Neural progenitor cell (in vitro differentiated cells): ENCODE measurements around the gene PPM1H. TPM values are rescaled to one million over a fixed set of nuclear protein-coding genes. Genes with fewer than 3 reads are reported as not detected.

Experiments
- DNase-seq: peaks from one replicate; pipeline ENCODE4 v3.0.0-alpha.2; 2016; ENCODE audit warnings: low spot score
- H2AFZ ChIP-seq: fragments of 200-600 bp; sonication (generic); replicated peaks from 2 replicates; pipeline ENCODE4 v1.6.1; 2016; ENCODE audit warnings: antibody characterized with exemption
- H3F3A ChIP-seq: fragments of 200-600 bp; sonication (generic); 2 replicates; pipeline ENCODE4 v1.6.1; 2016; ENCODE audit warnings: antibody characterized with exemption, low read depth
- H3K27ac ChIP-seq: fragments of 200-600 bp; sonication (generic); 2 replicates; pipeline ENCODE4 v1.5.1; 2016; ENCODE audit warnings: mild to moderate bottlenecking
- H3K27me3 ChIP-seq: fragments of 200-600 bp; sonication (generic); 2 replicates; pipeline ENCODE4 v1.6.1; 2016; ENCODE audit warnings: mild to moderate bottlenecking, moderate library complexity
- H3K36me3 ChIP-seq: fragments of 200-600 bp; sonication (generic); 2 replicates; pipeline ENCODE4 v1.5.1; 2016
- H3K4me1 ChIP-seq: fragments of 200-600 bp; sonication (generic); 2 replicates; pipeline ENCODE4 v1.6.1; 2016; ENCODE audit warnings: mixed run types
- H3K4me2 ChIP-seq: fragments of 200-600 bp; sonication (generic); 2 replicates; pipeline ENCODE4 v1.6.1; 2016
- H3K4me3 ChIP-seq: fragments of 200-600 bp; sonication (generic); 2 replicates; pipeline ENCODE4 v1.5.1; 2016
- H3K79me2 ChIP-seq: fragments of 200-600 bp; sonication (generic); 2 replicates; pipeline ENCODE4 v1.6.1; 2016; ENCODE audit warnings: low read depth
- H3K9ac ChIP-seq: fragments of 200-600 bp; sonication (generic); 2 replicates; pipeline ENCODE4 v1.6.1; 2016
- H3K9me3 ChIP-seq: fragments of 200-600 bp; sonication (generic); 2 replicates; pipeline ENCODE4 v1.5.1; 2016; ENCODE audit warnings: low read depth
- H4K20me1 ChIP-seq: fragments of 200-600 bp; sonication (generic); 2 replicates; pipeline ENCODE4 v1.6.1; 2016; ENCODE audit warnings: low read depth
- H3K27ac Mint-ChIP-seq: 3 replicates; pipeline ENCODE4 v1.8.0; 2021; ENCODE audit warnings: mixed read lengths
- H3K27me3 Mint-ChIP-seq: 2 replicates; pipeline ENCODE4 v1.8.0; 2022; ENCODE audit warnings: low read depth, mild to moderate bottlenecking, inconsistent platforms, moderate library complexity, mixed read lengths; ENCODE audit not compliant: insufficient read depth
- H3K36me3 Mint-ChIP-seq: 3 replicates; pipeline ENCODE4 v1.8.0; 2021; ENCODE audit warnings: mixed read lengths
- H3K4me1 Mint-ChIP-seq: 3 replicates; pipeline ENCODE4 v1.8.0; 2021; ENCODE audit warnings: mixed read lengths
- H3K4me3 Mint-ChIP-seq: 3 replicates; pipeline ENCODE4 v1.8.0; 2021; ENCODE audit warnings: mild to moderate bottlenecking, moderate library complexity, mixed read lengths
- H3K9me3 Mint-ChIP-seq: 3 replicates; pipeline ENCODE4 v1.8.0; 2020; ENCODE audit warnings: mixed read lengths
- EZH2 ChIP-seq: fragments of 200-600 bp; sonication (generic); IDR thresholded peaks from 2 replicates; pipeline ENCODE4 v1.6.1; 2017; ENCODE audit warnings: antibody characterized with exemption, mild to moderate bottlenecking, moderate library complexity
- EZH2phosphoT487 ChIP-seq: fragments of 200-600 bp; sonication (generic); IDR thresholded peaks from 2 replicates; pipeline ENCODE4 v1.6.1; 2017; ENCODE audit warnings: antibody characterized with exemption
- total RNA-seq: library from RNA; depleted of rRNA; stranded (reverse); fragments of >200 nt; gene quantifications from 2 replicates; pipeline ENCODE4 v1.2.3, GENCODE V29; 2015; ENCODE audit warnings: low replicate concordance
- TF ChIP-seq, protein P1 (sequence below): fragments of 200-600 bp; sonication (generic); IDR thresholded peaks from 2 replicates; pipeline ENCODE4 v1.5.1; 2017; ENCODE audit warnings: antibody characterized with exemption, mild to moderate bottlenecking

PPM1H gene
- total RNA-seq, 1 donor from 2014 or later: 4.6 TPM

DNA sequence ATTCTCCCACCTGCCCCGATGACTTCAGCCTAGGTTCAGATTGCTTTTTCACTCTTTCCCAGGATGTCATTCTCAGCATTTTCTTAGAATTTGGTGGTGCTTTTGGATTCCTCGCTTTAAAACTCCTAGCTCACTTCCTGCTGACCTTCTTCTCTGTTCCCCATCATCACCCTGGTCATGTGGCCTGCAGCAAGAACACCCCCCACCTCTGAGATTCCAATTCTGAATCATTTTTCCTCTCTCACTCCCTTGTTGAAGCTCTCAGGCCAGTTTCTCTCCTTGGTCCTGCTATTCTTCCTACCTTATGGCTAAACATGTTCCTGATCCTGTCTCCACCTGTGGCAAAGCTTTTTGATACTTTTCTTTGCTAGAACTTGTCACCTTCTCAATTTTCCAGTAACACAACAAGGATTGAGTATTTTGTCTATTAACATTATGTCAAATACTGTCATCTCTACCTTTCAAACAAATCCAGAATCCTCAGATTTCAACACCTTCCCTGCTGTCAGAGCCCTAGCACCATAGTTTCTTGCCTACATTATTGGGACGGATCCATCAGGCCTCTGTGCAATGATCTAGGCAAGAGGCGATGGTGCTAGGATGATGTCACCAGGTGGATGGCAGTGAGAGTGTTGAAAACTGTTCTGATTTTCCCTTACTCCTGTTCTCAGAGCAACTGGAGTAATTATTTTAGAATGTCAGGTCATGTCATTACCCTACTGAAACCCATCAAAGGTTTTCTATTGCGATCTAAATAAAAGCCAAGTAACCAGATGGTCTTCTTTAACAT lies 234.7 kb downstream of the PPM1H start:
- Histone ChIP-seq H3K9me3 (no peaks in the 10 kb centered on the region), H3K27me3 (no peaks in the 10 kb centered on the region), H3K36me3 (no peaks in the 10 kb centered on the region), H2AFZ (no peak overlapping the region), H3K4me2 (no peak overlapping the region), H3K9ac (no peak overlapping the region), H3K4me1 (peaks cover 37% of the 10 kb centered on the region), H3K27ac (no peak overlapping the region), H4K20me1 (no peaks in the 10 kb centered on the region), H3F3A (peaks cover 36% of the 10 kb centered on the region), H3K4me3 (no peak overlapping the region), H3K79me2 (no peaks in the 10 kb centered on the region)
- H3K4me3 Mint-ChIP-seq: no peak overlapping the region
- H3K27ac Mint-ChIP-seq: no peak overlapping the region
- no peaks in the 10 kb centered on the region for H3K27me3 Mint-ChIP-seq
- H3K4me1 Mint-ChIP-seq: peaks cover 30% of the 10 kb centered on the region
- no peak for TF ChIP-seq EZH2
- TF ChIP-seq, protein P1, sequence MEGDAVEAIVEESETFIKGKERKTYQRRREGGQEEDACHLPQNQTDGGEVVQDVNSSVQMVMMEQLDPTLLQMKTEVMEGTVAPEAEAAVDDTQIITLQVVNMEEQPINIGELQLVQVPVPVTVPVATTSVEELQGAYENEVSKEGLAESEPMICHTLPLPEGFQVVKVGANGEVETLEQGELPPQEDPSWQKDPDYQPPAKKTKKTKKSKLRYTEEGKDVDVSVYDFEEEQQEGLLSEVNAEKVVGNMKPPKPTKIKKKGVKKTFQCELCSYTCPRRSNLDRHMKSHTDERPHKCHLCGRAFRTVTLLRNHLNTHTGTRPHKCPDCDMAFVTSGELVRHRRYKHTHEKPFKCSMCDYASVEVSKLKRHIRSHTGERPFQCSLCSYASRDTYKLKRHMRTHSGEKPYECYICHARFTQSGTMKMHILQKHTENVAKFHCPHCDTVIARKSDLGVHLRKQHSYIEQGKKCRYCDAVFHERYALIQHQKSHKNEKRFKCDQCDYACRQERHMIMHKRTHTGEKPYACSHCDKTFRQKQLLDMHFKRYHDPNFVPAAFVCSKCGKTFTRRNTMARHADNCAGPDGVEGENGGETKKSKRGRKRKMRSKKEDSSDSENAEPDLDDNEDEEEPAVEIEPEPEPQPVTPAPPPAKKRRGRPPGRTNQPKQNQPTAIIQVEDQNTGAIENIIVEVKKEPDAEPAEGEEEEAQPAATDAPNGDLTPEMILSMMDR: no peak
- no peak for TF ChIP-seq EZH2phosphoT487
- H3K36me3 Mint-ChIP-seq: peaks cover 9% of the 10 kb centered on the region
- H3K9me3 Mint-ChIP-seq: peaks cover 3% of the 10 kb centered on the region
- no peak for DNase-seq

DNA sequence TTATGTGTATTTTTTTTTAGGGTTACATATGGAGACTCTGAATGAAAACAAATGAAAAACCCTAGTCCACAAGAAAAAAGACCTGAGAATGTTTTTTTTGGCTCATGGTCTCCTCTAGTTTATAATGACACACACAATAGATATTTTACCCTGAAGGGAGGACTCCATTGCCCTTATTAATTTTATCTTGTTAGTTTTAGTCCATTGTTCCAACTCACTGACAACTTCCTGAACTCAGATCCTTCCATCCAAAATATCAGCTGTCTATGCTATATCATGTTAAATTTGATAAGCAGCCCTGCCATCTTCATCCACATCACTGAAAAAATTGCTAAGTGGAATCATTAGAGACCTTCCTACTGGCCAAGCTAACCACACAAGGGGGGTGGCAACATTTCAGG lies 236.2 kb downstream of the PPM1H start:
- no peaks in the 10 kb centered on the region for H3K9me3 ChIP-seq
- Mint-ChIP-seq H3K27me3 (no peaks in the 10 kb centered on the region), H3K4me1 (peaks cover 27% of the 10 kb centered on the region), H3K9me3 (peaks cover 3% of the 10 kb centered on the region), H3K36me3 (peaks cover 9% of the 10 kb centered on the region), H3K4me3 (no peak overlapping the region), H3K27ac (no peak overlapping the region)
- H3K79me2 ChIP-seq: no peaks in the 10 kb centered on the region
- no peak overlapping the region for H2AFZ ChIP-seq
- TF ChIP-seq, protein P1: no peak
- no peak for TF ChIP-seq EZH2phosphoT487
- no peak for TF ChIP-seq EZH2
- no peak overlapping the region for H3K4me2 ChIP-seq
- DNase-seq: no peak
- H4K20me1 ChIP-seq: no peaks in the 10 kb centered on the region
- no peaks in the 10 kb centered on the region for H3K36me3 ChIP-seq
- no peak overlapping the region for H3K4me3 ChIP-seq
- no peaks in the 10 kb centered on the region for H3K27me3 ChIP-seq
- peaks cover 35% of the 10 kb centered on the region for H3K4me1 ChIP-seq
- no peak overlapping the region for H3K9ac ChIP-seq
- no peak overlapping the region for H3K27ac ChIP-seq
- H3F3A ChIP-seq: peaks cover 32% of the 10 kb centered on the region

DNA sequence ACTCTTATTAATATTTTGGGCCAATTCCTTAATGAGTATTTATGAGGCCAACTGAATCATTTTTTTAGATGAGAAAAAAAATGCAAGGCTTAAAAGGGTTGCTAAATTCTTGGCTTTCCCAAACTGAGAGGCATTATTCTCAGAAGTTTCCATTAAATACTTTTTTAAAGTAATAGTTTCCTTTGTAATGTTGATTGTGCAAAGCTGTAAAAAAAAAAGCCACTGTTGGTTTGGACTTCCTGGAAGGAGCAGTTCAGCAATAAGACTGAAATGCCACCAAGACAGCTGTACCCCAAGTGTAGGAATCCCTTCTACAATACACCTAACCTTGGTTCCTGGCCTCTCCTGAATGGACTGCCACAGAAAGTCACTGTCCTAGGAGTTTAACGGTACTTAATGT lies 237.1 kb downstream of the PPM1H start:
- Histone ChIP-seq H3K4me1 (peaks cover 27% of the 10 kb centered on the region), H4K20me1 (no peaks in the 10 kb centered on the region), H3K27ac (no peak overlapping the region), H3K9me3 (no peaks in the 10 kb centered on the region), H3K4me3 (no peak overlapping the region), H3K79me2 (no peaks in the 10 kb centered on the region), H3K36me3 (no peaks in the 10 kb centered on the region), H2AFZ (no peak overlapping the region), H3K27me3 (no peaks in the 10 kb centered on the region), H3K4me2 (no peak overlapping the region), H3K9ac (no peak overlapping the region), H3F3A (peaks cover 24% of the 10 kb centered on the region)
- H3K9me3 Mint-ChIP-seq: peaks cover 3% of the 10 kb centered on the region
- no peaks in the 10 kb centered on the region for H3K27me3 Mint-ChIP-seq
- DNase-seq: no peak
- TF ChIP-seq EZH2: no peak
- no peak for TF ChIP-seq EZH2phosphoT487
- TF ChIP-seq, protein P1: no peak
- peaks cover 24% of the 10 kb centered on the region for H3K4me1 Mint-ChIP-seq
- H3K27ac Mint-ChIP-seq: no peak overlapping the region
- H3K4me3 Mint-ChIP-seq: no peak overlapping the region
- peaks cover 15% of the 10 kb centered on the region for H3K36me3 Mint-ChIP-seq
